Medulla oblongata (tissue), 1 donor: ENCODE data around the gene CFAP410.
"Not testable (repeated sequence)": the region's sequence is repeated elsewhere in the genome, so short reads cannot be mapped to it uniquely, and the experiment has no call there.

Experiments used
- DNase-seq: peaks from one replicate; pipeline ENCODE4 v3.0.0-alpha.2; 2015; ENCODE audit errors: extremely low spot score

CFAP410 gene

GRCh38 chr21:44368711-44369446, 29.7 kb upstream of the CFAP410 start:
- DNase-seq = no peak

GRCh38 chr21:44366586-44367211, 27.5 kb upstream of the CFAP410 start:
- DNase-seq = no peak

- no peak for DNase-seq
Observed at GRCh38 chr21:44365967-44366585, 26.9 kb upstream of the CFAP410 start.

GRCh38 chr21:44365251-44365966, 26.2 kb upstream of the CFAP410 start:
- DNase-seq = no peak

- no peak for DNase-seq
Observed at GRCh38 chr21:44364151-44365053, 25.2 kb upstream of the CFAP410 start.

- DNase-seq = no peak
Observed at GRCh38 chr21:44363278-44363677, 24.1 kb upstream of the CFAP410 start.

- DNase-seq = not testable (repeated sequence)
Observed at GRCh38 chr21:44361903-44362302, 22.7 kb upstream of the CFAP410 start.

- no peak for DNase-seq
Observed at GRCh38 chr21:44360159-44360558, 21.0 kb upstream of the CFAP410 start.

GRCh38 chr21:44359396-44359795, 20.2 kb upstream of the CFAP410 start:
- no peak for DNase-seq

- DNase-seq = no peak
Observed at GRCh38 chr21:44357064-44357837, 18.1 kb upstream of the CFAP410 start.

- DNase-seq = no peak
Observed at GRCh38 chr21:44356636-44357035, 17.4 kb upstream of the CFAP410 start.

- no peak for DNase-seq
Observed at GRCh38 chr21:44356160-44356559, 17.0 kb upstream of the CFAP410 start.

- no peak for DNase-seq
Observed at GRCh38 chr21:44354775-44355771, 15.9 kb upstream of the CFAP410 start.

GRCh38 chr21:44354001-44354405, 14.8 kb upstream of the CFAP410 start:
- DNase-seq = no peak

GRCh38 chr21:44353191-44353970, 14.2 kb upstream of the CFAP410 start, which contains the start of gene TRPM2:
TSS of gene TRPM2 (plus strand) at chr21:44353621. CDS start at chr21:44353701, 80 bp downstream.
- peak; percentile 70 for DNase-seq

- DNase-seq = no peak
Observed at GRCh38 chr21:44352253-44352860, 13.2 kb upstream of the CFAP410 start.

GRCh38 chr21:44351535-44352252, 12.5 kb upstream of the CFAP410 start:
- no peak for DNase-seq
